ENCODE data around the gene TEK. TPM values are rescaled to one million over a fixed set of nuclear protein-coding genes. Genes with fewer than 3 reads are reported as not detected.

Gene TEK
- total RNA-seq, 1 donor from 2014 or later = 2.3 TPM

DNA sequence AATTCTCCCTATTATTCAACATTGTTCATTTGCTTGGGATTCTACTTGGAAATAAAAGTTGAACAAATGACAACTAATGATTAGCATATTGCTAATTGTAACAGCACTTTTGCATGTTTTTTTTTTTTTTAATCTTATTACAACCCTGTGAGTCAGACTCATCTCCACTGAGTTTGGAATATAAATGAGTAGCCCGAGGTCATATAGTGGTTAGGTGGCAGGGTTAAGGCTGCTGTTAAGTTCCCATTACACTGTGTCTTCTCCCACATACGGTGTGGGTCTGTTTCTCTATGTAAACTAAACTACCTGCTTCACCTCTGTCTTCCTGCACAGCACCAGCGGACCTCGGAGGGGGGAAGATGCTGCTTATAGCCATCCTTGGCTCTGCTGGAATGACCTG lies 95.6 kb downstream of the TEK start:
- TF ChIP-seq, protein P1, sequence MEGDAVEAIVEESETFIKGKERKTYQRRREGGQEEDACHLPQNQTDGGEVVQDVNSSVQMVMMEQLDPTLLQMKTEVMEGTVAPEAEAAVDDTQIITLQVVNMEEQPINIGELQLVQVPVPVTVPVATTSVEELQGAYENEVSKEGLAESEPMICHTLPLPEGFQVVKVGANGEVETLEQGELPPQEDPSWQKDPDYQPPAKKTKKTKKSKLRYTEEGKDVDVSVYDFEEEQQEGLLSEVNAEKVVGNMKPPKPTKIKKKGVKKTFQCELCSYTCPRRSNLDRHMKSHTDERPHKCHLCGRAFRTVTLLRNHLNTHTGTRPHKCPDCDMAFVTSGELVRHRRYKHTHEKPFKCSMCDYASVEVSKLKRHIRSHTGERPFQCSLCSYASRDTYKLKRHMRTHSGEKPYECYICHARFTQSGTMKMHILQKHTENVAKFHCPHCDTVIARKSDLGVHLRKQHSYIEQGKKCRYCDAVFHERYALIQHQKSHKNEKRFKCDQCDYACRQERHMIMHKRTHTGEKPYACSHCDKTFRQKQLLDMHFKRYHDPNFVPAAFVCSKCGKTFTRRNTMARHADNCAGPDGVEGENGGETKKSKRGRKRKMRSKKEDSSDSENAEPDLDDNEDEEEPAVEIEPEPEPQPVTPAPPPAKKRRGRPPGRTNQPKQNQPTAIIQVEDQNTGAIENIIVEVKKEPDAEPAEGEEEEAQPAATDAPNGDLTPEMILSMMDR (IDR thresholded peaks at IDR 0.05; ENCODE audit: insufficient read depth, low read depth, low read length) = no peak
- TF ChIP-seq EZH2 (IDR thresholded peaks at IDR 0.05; ENCODE audit: insufficient read depth, low read length) = no peak
- H3K9ac ChIP-seq (ENCODE audit: low read length) = no peak overlapping the region
- H3K4me3 ChIP-seq (ENCODE audit: insufficient read depth, low read depth, low read length) = no peak overlapping the region
- no peaks in the 10 kb centered on the region for H4K20me1 ChIP-seq (ENCODE audit: insufficient read depth, low read length)
- Mint-ChIP-seq H3K9me3 (ENCODE audit: unreplicated experiment) (no peaks in the 10 kb centered on the region), H3K27ac (ENCODE audit: unreplicated experiment) (no peak overlapping the region), H3K27me3 (ENCODE audit: low read depth, unreplicated experiment) (peaks cover 3% of the 10 kb centered on the region), H3K36me3 (ENCODE audit: low read depth, unreplicated experiment) (peaks cover 1% of the 10 kb centered on the region), H3K4me1 (ENCODE audit: low read depth, unreplicated experiment) (peaks cover 14% of the 10 kb centered on the region), H3K4me3 (ENCODE audit: unreplicated experiment) (no peak overlapping the region)
- no peaks in the 10 kb centered on the region for H3K27me3 ChIP-seq (ENCODE audit: insufficient read depth, low read length)
- DNase-seq (ENCODE audit: low read depth) = peak; percentile 48
- H3K4me2 ChIP-seq (ENCODE audit: low read length) = peak overlapping the region; percentile 6
- no peaks in the 10 kb centered on the region for H3K36me3 ChIP-seq (ENCODE audit: insufficient read depth, low read length)
- H3K27ac ChIP-seq (ENCODE audit: low read depth, low read length) = no peak overlapping the region
- no peak for FAIRE-seq
- H2AFZ ChIP-seq (ENCODE audit: low read depth, low read length) = no peak overlapping the region
- H3K9me3 ChIP-seq (ENCODE audit: insufficient read depth, low read depth, low read length) = no peaks in the 10 kb centered on the region
- H3K79me2 ChIP-seq (ENCODE audit: insufficient read depth, low read length) = no peaks in the 10 kb centered on the region
- H3K4me1 ChIP-seq (ENCODE audit: insufficient read depth, low read length) = peaks cover 7% of the 10 kb centered on the region

DNA sequence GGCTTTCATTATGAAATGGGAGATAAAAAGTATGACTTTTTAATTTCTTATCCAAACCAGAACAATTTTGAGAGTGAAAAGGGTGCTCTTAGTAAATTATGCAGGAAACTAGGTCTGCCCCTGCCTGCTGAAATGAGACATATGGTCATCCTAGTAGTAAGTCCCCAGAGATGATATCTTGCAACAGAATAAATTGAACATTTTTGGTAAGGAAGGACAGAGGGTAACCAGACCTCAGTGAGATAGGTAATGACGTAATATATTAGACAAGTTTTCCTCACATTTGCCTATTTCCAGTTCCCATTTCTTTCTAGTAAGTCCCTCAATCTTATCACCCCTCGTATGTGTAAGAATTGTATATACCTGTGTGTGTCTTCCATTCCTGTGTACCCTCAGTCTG lies 96.2 kb downstream of the TEK start:
- Mint-ChIP-seq H3K4me1 (ENCODE audit: low read depth, unreplicated experiment) (peaks cover 14% of the 10 kb centered on the region), H3K27me3 (ENCODE audit: low read depth, unreplicated experiment) (peaks cover 3% of the 10 kb centered on the region), H3K9me3 (ENCODE audit: unreplicated experiment) (no peaks in the 10 kb centered on the region), H3K4me3 (ENCODE audit: unreplicated experiment) (no peak overlapping the region), H3K27ac (ENCODE audit: unreplicated experiment) (no peak overlapping the region), H3K36me3 (ENCODE audit: low read depth, unreplicated experiment) (peaks cover 1% of the 10 kb centered on the region)
- H4K20me1 ChIP-seq (ENCODE audit: insufficient read depth, low read length) = no peaks in the 10 kb centered on the region
- H3K9me3 ChIP-seq (ENCODE audit: insufficient read depth, low read depth, low read length) = no peaks in the 10 kb centered on the region
- DNase-seq (ENCODE audit: low read depth) (no peak), FAIRE-seq (no peak)
- H3K4me3 ChIP-seq (ENCODE audit: insufficient read depth, low read depth, low read length) = no peak overlapping the region
- no peaks in the 10 kb centered on the region for H3K27me3 ChIP-seq (ENCODE audit: insufficient read depth, low read length)
- H3K9ac ChIP-seq (ENCODE audit: low read length) = no peak overlapping the region
- H3K36me3 ChIP-seq (ENCODE audit: insufficient read depth, low read length) = no peaks in the 10 kb centered on the region
- H3K27ac ChIP-seq (ENCODE audit: low read depth, low read length) = no peak overlapping the region
- H3K4me2 ChIP-seq (ENCODE audit: low read length) = no peak overlapping the region
- H2AFZ ChIP-seq (ENCODE audit: low read depth, low read length) = no peak overlapping the region
- H3K79me2 ChIP-seq (ENCODE audit: insufficient read depth, low read length) = no peaks in the 10 kb centered on the region
- TF ChIP-seq, protein P1 (IDR thresholded peaks at IDR 0.05; ENCODE audit: insufficient read depth, low read depth, low read length) = no peak
- TF ChIP-seq EZH2 (IDR thresholded peaks at IDR 0.05; ENCODE audit: insufficient read depth, low read length) = no peak
- H3K4me1 ChIP-seq (ENCODE audit: insufficient read depth, low read length) = peaks cover 7% of the 10 kb centered on the region

DNA sequence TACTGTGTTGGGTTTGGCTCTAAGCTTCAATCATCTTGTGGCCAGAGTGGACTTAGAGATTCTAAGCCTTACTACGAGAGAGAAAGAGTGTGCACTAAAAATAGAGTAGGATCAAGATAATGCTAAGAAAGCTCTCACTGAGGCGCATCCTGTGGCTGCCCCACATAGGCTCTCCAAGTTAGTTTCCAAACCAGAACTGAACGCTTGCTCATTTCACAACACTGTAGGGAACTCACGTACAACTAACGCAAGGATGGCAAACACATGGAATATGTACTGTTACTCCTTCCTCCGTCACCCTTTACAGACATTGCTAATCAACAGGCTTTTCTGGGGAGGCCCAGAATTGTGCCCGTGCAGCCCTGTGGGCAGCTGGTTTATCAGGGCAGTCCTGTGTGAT lies 97.0 kb downstream of the TEK start:
- peaks cover 1% of the 10 kb centered on the region for H3K36me3 Mint-ChIP-seq (ENCODE audit: low read depth, unreplicated experiment)
- H3K4me2 ChIP-seq (ENCODE audit: low read length) = no peak overlapping the region
- H3K9me3 Mint-ChIP-seq (ENCODE audit: unreplicated experiment) = no peaks in the 10 kb centered on the region
- H3K27me3 Mint-ChIP-seq (ENCODE audit: low read depth, unreplicated experiment) = peaks cover 3% of the 10 kb centered on the region
- no peaks in the 10 kb centered on the region for H3K36me3 ChIP-seq (ENCODE audit: insufficient read depth, low read length)
- no peaks in the 10 kb centered on the region for H3K79me2 ChIP-seq (ENCODE audit: insufficient read depth, low read length)
- no peak for FAIRE-seq
- H3K9me3 ChIP-seq (ENCODE audit: insufficient read depth, low read depth, low read length) = no peaks in the 10 kb centered on the region
- no peaks in the 10 kb centered on the region for H4K20me1 ChIP-seq (ENCODE audit: insufficient read depth, low read length)
- H3K4me3 Mint-ChIP-seq (ENCODE audit: unreplicated experiment) = no peak overlapping the region
- no peak overlapping the region for H3K4me3 ChIP-seq (ENCODE audit: insufficient read depth, low read depth, low read length)
- no peak overlapping the region for H3K9ac ChIP-seq (ENCODE audit: low read length)
- no peak for DNase-seq (ENCODE audit: low read depth)
- peaks cover 16% of the 10 kb centered on the region for H3K4me1 Mint-ChIP-seq (ENCODE audit: low read depth, unreplicated experiment)
- no peak for TF ChIP-seq EZH2 (IDR thresholded peaks at IDR 0.05; ENCODE audit: insufficient read depth, low read length)
- TF ChIP-seq, protein P1 (IDR thresholded peaks at IDR 0.05; ENCODE audit: insufficient read depth, low read depth, low read length) = no peak
- no peaks in the 10 kb centered on the region for H3K27me3 ChIP-seq (ENCODE audit: insufficient read depth, low read length)
- no peak overlapping the region for H3K27ac ChIP-seq (ENCODE audit: low read depth, low read length)
- H3K27ac Mint-ChIP-seq (ENCODE audit: unreplicated experiment) = no peak overlapping the region
- H3K4me1 ChIP-seq (ENCODE audit: insufficient read depth, low read length) = peaks cover 7% of the 10 kb centered on the region
- no peak overlapping the region for H2AFZ ChIP-seq (ENCODE audit: low read depth, low read length)
